H9 (cell line): Measurements from ENCODE around the gene CDC42EP4. TPM values are rescaled to one million over a fixed set of nuclear protein-coding genes. Genes with fewer than 3 reads are reported as not detected.

Source experiments
- DNase-seq: peaks from one replicate; pipeline ENCODE4 v3.0.0-alpha.2; 2017
- H2AFZ ChIP-seq: one replicate; pipeline ENCODE4 v1.6.1; 2013; ENCODE audit warnings: mild to moderate bottlenecking, low read length, control low read depth, moderate library complexity
- H2AK5ac ChIP-seq: 2 replicates; pipeline ENCODE4 v1.6.1; 2013; ENCODE audit warnings: low read length, control low read depth, mixed read lengths; ENCODE audit not compliant: insufficient read length
- H2BK120ac ChIP-seq: one replicate; pipeline ENCODE4 v1.6.1; 2013; ENCODE audit warnings: low read depth, mild to moderate bottlenecking, low read length, control low read depth, inconsistent platforms; ENCODE audit not compliant: poor library complexity, severe bottlenecking
- H2BK12ac ChIP-seq: 2 replicates; pipeline ENCODE4 v1.6.1; 2013; ENCODE audit warnings: low read length, control low read depth, mixed read lengths, low read depth; ENCODE audit not compliant: insufficient read length
- H2BK15ac ChIP-seq: 2 replicates; pipeline ENCODE4 v1.6.1; 2013; ENCODE audit warnings: low read depth, low read length, control low read depth
- H2BK20ac ChIP-seq: one replicate; pipeline ENCODE4 v1.6.1; 2013; ENCODE audit warnings: low read depth, mild to moderate bottlenecking, low read length, control low read depth, inconsistent platforms; ENCODE audit not compliant: poor library complexity, severe bottlenecking
- H2BK5ac ChIP-seq: 2 replicates; pipeline ENCODE4 v1.6.1; 2013; ENCODE audit warnings: low read length, control low read depth, mixed read lengths; ENCODE audit not compliant: insufficient read length
- H3K14ac ChIP-seq: 2 replicates; pipeline ENCODE4 v1.6.1; 2013; ENCODE audit warnings: low read length, control low read depth; ENCODE audit not compliant: insufficient read depth
- H3K18ac ChIP-seq: 2 replicates; pipeline ENCODE4 v1.6.1; 2013; ENCODE audit warnings: low read depth, mild to moderate bottlenecking, mixed read lengths, low read length, control low read depth; ENCODE audit not compliant: insufficient read length
- H3K23ac ChIP-seq: 2 replicates; pipeline ENCODE4 v1.6.1; 2013; ENCODE audit warnings: low read length, control low read depth, mixed read lengths, low read depth; ENCODE audit not compliant: insufficient read length
- H3K23me2 ChIP-seq: 2 replicates; pipeline ENCODE4 v1.6.1; 2013; ENCODE audit warnings: low read depth, mild to moderate bottlenecking, mixed read lengths, low read length, control low read depth; ENCODE audit not compliant: insufficient read length, poor library complexity, severe bottlenecking
- H3K27ac ChIP-seq: 2 replicates; pipeline ENCODE4 v1.5.1; 2013; ENCODE audit warnings: low read length, control low read depth, mixed read lengths, low read depth; ENCODE audit not compliant: insufficient read length
- H3K27me3 ChIP-seq: 2 replicates; pipeline ENCODE4 v1.6.1; 2013; ENCODE audit warnings: low read length, control low read depth, inconsistent platforms; ENCODE audit not compliant: insufficient read depth
- H3K4ac ChIP-seq: 2 replicates; pipeline ENCODE4 v1.6.1; 2013; ENCODE audit warnings: low read depth, mild to moderate bottlenecking, control low read depth, inconsistent platforms, low read length, moderate library complexity
- H3K4me1 ChIP-seq: 2 replicates; pipeline ENCODE4 v1.6.1; 2013; ENCODE audit warnings: low read length, control low read depth, inconsistent platforms; ENCODE audit not compliant: insufficient read depth
- H3K4me2 ChIP-seq: 2 replicates; pipeline ENCODE4 v1.6.1; 2013; ENCODE audit warnings: low read length, control low read depth, mixed read lengths; ENCODE audit not compliant: insufficient read length, insufficient read depth
- H3K56ac ChIP-seq: 2 replicates; pipeline ENCODE4 v1.6.1; 2013; ENCODE audit warnings: low read depth, mild to moderate bottlenecking, mixed read lengths, low read length, control low read depth; ENCODE audit not compliant: insufficient read length
- H3K79me1 ChIP-seq: 2 replicates; pipeline ENCODE4 v1.6.1; 2013; ENCODE audit warnings: low read depth, mild to moderate bottlenecking, moderate library complexity, low read length, control low read depth, inconsistent platforms; ENCODE audit not compliant: insufficient read depth, poor library complexity, severe bottlenecking
- H3K79me2 ChIP-seq: 2 replicates; pipeline ENCODE4 v1.6.1; 2013; ENCODE audit warnings: low read length, control low read depth, inconsistent platforms; ENCODE audit not compliant: insufficient read depth
- H3K9ac ChIP-seq: 2 replicates; pipeline ENCODE4 v1.6.1; 2013; ENCODE audit warnings: low read length, control low read depth, mixed read lengths; ENCODE audit not compliant: insufficient read length; ENCODE audit errors: extremely low read depth
- H3K9me3 ChIP-seq: one replicate; pipeline ENCODE4 v1.6.1; 2013; ENCODE audit warnings: low read depth, low read length, inconsistent platforms; ENCODE audit not compliant: control insufficient read depth
- H3T11ph ChIP-seq: one replicate; pipeline ENCODE4 v1.6.1; 2013; ENCODE audit warnings: mild to moderate bottlenecking, low read length, control low read depth, inconsistent platforms
- H4K20me1 ChIP-seq: one replicate; pipeline ENCODE4 v1.6.1; 2013; ENCODE audit not compliant: control insufficient read depth, insufficient read length, insufficient read depth
- H4K5ac ChIP-seq: 2 replicates; pipeline ENCODE4 v1.6.1; 2013; ENCODE audit warnings: low read depth, mild to moderate bottlenecking, mixed read lengths, low read length, control low read depth; ENCODE audit not compliant: insufficient read length
- H4K8ac ChIP-seq: replicated peaks from 2 replicates; pipeline ENCODE4 v1.6.1; 2013; ENCODE audit warnings: low read length, control low read depth, mixed read lengths, low read depth; ENCODE audit not compliant: insufficient read length
- H4K91ac ChIP-seq: 2 replicates; pipeline ENCODE4 v1.6.1; 2013; ENCODE audit warnings: low read depth, mild to moderate bottlenecking, moderate library complexity, mixed read lengths, low read length, control low read depth; ENCODE audit not compliant: insufficient read length
- H3K27ac Mint-ChIP-seq, 3 experiments: 2 replicates in 2 of 3; 3 replicates in 1 of 3; pipeline ENCODE4 v1.8.0; 2020 to 2021; ENCODE audit warnings: mixed read lengths in 3 of 3, mild to moderate bottlenecking in 1 of 3, moderate library complexity in 1 of 3
- H3K27me3 Mint-ChIP-seq: 2 replicates; pipeline ENCODE4 v1.8.0; 2021; ENCODE audit warnings: low read depth, mild to moderate bottlenecking, moderate library complexity, mixed read lengths
- H3K36me3 Mint-ChIP-seq, 3 experiments: 2 replicates in 2 of 3; 3 replicates in 1 of 3; pipeline ENCODE4 v1.8.0; 2020 to 2021; ENCODE audit warnings: low read depth in 3 of 3, mixed read lengths in 3 of 3; ENCODE audit not compliant: insufficient read depth in 1 of 3
- H3K4me1 Mint-ChIP-seq, 2 experiments: 2 replicates each; pipeline ENCODE4 v1.8.0; 2020; ENCODE audit warnings: mixed read lengths in 2 of 2
- H3K4me3 Mint-ChIP-seq, 2 experiments: 2 replicates in 1 of 2; 3 replicates in 1 of 2; pipeline ENCODE4 v1.8.0; 2020 to 2021; ENCODE audit warnings: mild to moderate bottlenecking in 2 of 2, mixed read lengths in 2 of 2, moderate library complexity in 1 of 2
- H3K9me3 Mint-ChIP-seq, 2 experiments: 2 replicates in 1 of 2; 3 replicates in 1 of 2; pipeline ENCODE4 v1.8.0; 2020; ENCODE audit warnings: mild to moderate bottlenecking in 2 of 2, mixed read lengths in 2 of 2, moderate library complexity in 1 of 2
- CTCF ChIP-seq: fragments of 200-600 bp; sonication (generic); conservative IDR thresholded peaks from 3 replicates; pipeline ENCODE4 v1.8.0; 2021; ENCODE audit warnings: antibody characterized with exemption, mild to moderate bottlenecking
- WGBS: extraction: QIAGEN DNeasy Blood & Tissue Kit; methylation state at CpG from one replicate; pipeline ENCODE4 v1.1.7; 2013; ENCODE audit warnings: missing lambda C conversion rate, low lambda C conversion rate, mixed read lengths; ENCODE audit not compliant: insufficient read length; ENCODE audit errors: extremely low coverage; 5-methylcytosine and 5-hydroxymethylcytosine counted together
- total RNA-seq: library from RNA; stranded (reverse); gene quantifications from 2 replicates; pipeline ENCODE4 v1.2.1, GENCODE V29; 2021

The CDC42EP4 gene
- total RNA-seq, 1 experiment from 2014 or later: 27.1 TPM

GRCh38 chr17:73358668-73359067 is 46.9 kb upstream of the CDC42EP4 start:
- Histone ChIP-seq H2BK120ac (no peak overlapping the region), H4K8ac (no peak overlapping the region), H2AFZ (no peak overlapping the region), H3K23me2 (peaks cover 6% of the 10 kb centered on the region), H3K27me3 (no peaks in the 10 kb centered on the region), H3K27ac (no peak overlapping the region), H2BK5ac (no peak overlapping the region), H3K56ac (no peak overlapping the region), H3K4me2 (no peak overlapping the region), H3K23ac (no peak overlapping the region), H4K20me1 (no peaks in the 10 kb centered on the region), H2BK12ac (no peak overlapping the region), H2AK5ac (no peak overlapping the region), H3K9me3 (no peaks in the 10 kb centered on the region), H4K91ac (no peak overlapping the region), H4K5ac (no peak overlapping the region), H3K79me2 (no peaks in the 10 kb centered on the region), H3T11ph (no peak overlapping the region), H3K9ac (no peak overlapping the region), H3K79me1 (no peaks in the 10 kb centered on the region), H3K4ac (no peak overlapping the region), H3K4me1 (peaks cover 7% of the 10 kb centered on the region; the same call in 1 of the 2 replicates), H3K14ac (no peak overlapping the region; the same call in 1 of the 2 replicates), H2BK20ac (no peak overlapping the region), H3K18ac (no peak overlapping the region), H2BK15ac (no peak overlapping the region)
- H3K4me1 Mint-ChIP-seq: peaks cover 43 to 51% of the 10 kb centered on the region in 2 experiments
- no peak for TF ChIP-seq CTCF
- no peaks in the 10 kb centered on the region; the same call in none of the 2 replicates for H3K27me3 Mint-ChIP-seq
- H3K27ac Mint-ChIP-seq: no peak overlapping the region
- WGBS: no CpG with 5 or more reads among the region's 9 CpGs
- no peak overlapping the region for H3K4me3 Mint-ChIP-seq
- no peak for DNase-seq
- H3K9me3 Mint-ChIP-seq: no peaks in the 10 kb centered on the region
- H3K36me3 Mint-ChIP-seq: peaks cover 0 to 5% (median 0%) of the 10 kb centered on the region in 3 experiments; a peak in 2 of 7 replicates
